Raji (cell line): ENCODE measurements around the gene FGF10.

Experiments
- POLR2A ChIP-seq: IDR thresholded peaks from 2 replicates; pipeline ENCODE4 v1.6.1; 2011; ENCODE audit warnings: low read depth, low read length, control low read depth; ENCODE audit not compliant: insufficient read depth

Gene FGF10

DNA sequence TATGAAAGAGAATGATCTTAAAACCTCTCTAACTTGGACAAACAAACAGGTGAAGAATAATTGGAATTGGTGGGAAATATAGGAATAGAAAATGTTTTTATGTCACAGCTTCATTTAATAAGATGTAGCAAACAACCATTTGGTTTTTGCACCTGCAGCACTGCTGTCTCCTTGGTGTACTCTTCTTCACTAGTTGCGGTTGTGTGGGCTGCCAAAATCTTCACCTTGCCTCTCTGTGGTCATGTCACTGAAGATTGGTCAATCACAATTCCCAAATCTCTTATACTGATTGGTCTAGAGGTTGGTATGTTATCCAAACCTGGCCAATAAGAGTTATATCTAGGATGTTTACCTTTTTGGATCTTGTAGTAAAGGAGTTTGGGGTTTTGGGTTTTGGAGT lies 88.7 kb downstream of the FGF10 start:
- TF ChIP-seq POLR2A, result no peak

- TF ChIP-seq POLR2A, result no peak
These were observed 89.8 kb downstream of the FGF10 start for GRCh38 chr5:44299394-44299793.

DNA sequence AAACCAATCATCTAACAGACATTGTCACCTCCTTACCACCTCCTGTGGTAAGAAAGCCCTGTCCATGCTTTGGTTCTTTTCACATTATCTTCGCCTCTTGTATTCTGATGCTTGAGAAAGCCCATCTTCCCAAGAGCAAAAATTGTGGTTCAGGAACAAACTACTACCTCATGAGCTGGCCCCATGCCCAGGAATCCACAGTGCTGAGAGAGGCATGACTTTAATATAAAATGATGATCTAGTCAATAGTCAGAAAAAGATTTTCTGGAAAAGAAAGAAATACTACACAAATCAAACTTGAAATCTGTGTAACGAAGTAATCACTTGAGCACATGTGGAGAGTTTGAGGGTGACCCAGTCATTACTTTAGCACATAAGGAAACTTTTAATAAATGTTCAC lies 94.7 kb downstream of the FGF10 start:
- TF ChIP-seq POLR2A, result no peak

DNA sequence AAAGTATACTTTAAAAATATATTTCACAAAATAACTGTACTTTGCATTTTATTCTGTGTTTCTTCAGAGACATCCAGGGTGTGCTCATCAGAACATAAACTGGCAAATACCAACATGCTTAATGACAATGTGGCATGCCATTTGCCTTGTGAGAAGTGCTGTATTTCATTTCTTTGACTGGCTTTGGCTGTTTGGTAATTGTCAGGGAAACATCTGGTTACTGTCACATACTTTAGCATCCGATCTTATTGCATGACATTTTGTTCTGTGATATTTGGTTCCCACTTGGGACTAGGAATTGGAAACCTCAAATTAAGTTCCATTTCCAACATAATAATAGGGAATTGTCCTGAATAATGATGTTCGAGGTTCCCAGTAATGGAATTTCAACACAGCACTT lies 96.5 kb downstream of the FGF10 start:
- no peak for TF ChIP-seq POLR2A

GRCh38 chr5:44278469-44278868 lies 110.8 kb downstream of the FGF10 start:
- no peak for TF ChIP-seq POLR2A

- TF ChIP-seq POLR2A, result no peak
These were observed 113.3 kb downstream of the FGF10 start for GRCh38 chr5:44275908-44276307.

DNA sequence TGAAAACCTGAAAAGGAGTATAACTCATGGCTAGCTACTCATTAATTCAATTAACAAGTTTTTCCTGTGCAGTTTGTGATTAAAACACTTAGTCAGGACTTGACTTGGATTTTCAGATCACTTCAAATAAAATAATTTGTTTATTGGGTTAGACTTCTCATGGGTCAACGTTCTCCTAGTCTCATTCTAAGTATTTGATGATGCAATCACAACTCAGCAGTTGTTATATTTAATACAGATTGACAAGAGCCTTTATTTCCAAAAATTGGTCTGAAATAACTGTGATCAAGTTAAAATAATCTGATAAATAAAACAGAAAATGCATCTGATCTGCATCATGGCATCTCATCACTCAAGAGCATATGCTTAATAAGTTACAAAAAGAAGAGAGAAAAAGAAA lies 113.9 kb downstream of the FGF10 start:
- TF ChIP-seq POLR2A, result no peak

GRCh38 chr5:44267909-44268308 lies 121.3 kb downstream of the FGF10 start:
- no peak for TF ChIP-seq POLR2A

DNA sequence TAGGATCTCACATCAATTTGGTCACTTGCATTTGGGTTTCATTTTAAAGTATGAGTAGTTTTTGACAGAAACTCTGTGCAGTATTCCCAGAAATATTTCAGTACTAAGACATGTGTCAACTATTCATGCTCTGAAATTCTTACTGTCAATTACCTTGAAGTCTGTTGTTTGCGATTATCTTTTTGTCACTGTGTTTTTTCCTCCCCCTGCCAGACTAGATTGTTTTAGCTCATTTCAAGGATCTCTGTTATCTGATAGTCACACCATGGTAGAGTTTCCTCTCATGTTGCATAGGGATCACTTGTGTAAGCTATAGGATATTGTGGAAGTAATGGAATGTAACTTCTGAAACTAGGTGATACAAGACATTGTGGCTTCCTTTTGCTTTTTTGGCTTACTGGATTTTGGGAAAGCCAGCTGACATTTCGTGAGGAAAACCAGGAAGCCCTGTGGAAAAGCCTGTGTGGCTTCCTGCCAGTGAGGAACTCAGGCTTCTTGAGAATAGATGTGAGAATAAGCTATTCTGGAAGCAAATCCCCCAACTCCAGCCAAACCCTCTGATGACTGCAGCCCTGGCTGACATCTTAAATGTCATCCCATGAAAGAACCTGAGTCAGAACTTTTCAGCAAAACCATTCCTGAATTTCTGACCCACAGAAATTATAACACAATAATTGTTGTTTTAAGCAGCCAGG lies 122.2 kb downstream of the FGF10 start:
- TF ChIP-seq POLR2A, result no peak

- no peak for TF ChIP-seq POLR2A
These were observed 123.5 kb downstream of the FGF10 start for GRCh38 chr5:44265713-44266112.

GRCh38 chr5:44260793-44261192 lies 128.4 kb downstream of the FGF10 start:
- TF ChIP-seq POLR2A, result no peak

- TF ChIP-seq POLR2A, result no peak
These were observed 131.4 kb downstream of the FGF10 start for GRCh38 chr5:44257653-44258365.

DNA sequence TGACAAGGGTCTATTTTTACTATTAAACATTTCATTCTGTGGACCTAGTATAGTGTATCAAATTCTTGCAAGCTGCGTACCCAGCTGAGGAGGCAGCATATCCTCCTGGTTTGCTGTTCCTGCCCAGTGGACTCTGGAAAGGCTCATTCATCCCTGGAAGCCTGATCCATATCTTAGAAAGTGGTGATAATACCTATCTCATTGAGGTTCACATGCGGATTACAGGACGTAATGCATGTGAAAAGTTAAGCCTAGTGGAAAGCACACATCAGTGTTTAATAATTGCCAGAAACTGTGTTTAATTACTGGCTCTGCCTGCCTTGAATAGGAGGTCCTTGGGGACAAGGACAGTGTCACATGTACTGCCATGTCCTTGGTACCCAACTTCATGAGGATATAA lies 132.0 kb downstream of the FGF10 start:
- TF ChIP-seq POLR2A, result no peak
